Heart left ventricle (tissue), 11 donors: ENCODE data around the gene OR2T34. TPM values are rescaled to one million over a fixed set of nuclear protein-coding genes. Genes with fewer than 3 reads are reported as not detected.

Experiments
- polyA plus RNA-seq, 2 donors: library from polyadenylated mRNA; stranded (reverse); fragments of 200-250 nt; gene quantifications; one replicate each; pipeline ENCODE4 v1.2.3, GENCODE V29; 2013
- total RNA-seq, 9 donors: library from RNA; depleted of rRNA in 2 of 9; stranded (reverse); fragments of >200 nt in 2 of 9; fragmentation: NEBNext Ultra II Directional in 3 of 9; extraction: Animal tissue kit (Norgen Biotek cat#: 25700) in 3 of 9; gene quantifications; one replicate each; pipeline versions ENCODE4 v1.1.0 to v1.2.4, GENCODE V29; 2016 to 2023
- donor health status: ischemic (EF 13 %, LVEDD 7.1; RV severe dilation, severe dysfunction).
- donor health status: healthy with polysubstance abuse.
- donor health status: DM: no; HTN: yes; CAD: no.
- donor health status: DM: no; HTN: no; CAD: no.
- donor health status: ischemic (EF 25% LVEDD 5.7; RV mildly dilated, moderate dysfunction).
- donor health status: healthy.
- donor health status: DM: yes; HTN: yes; CAD: no.
- donor health status: PGD.
- donor health status: nonischemic (EF 23%, LVEDD 6.1; RV moderate dilation, normal function).

Gene OR2T34
- total and polyA plus RNA-seq, 11 donors = not detected

Other genes with a start within 250 kb of the OR2T34 start
- gene OR14C36, start 226.0 kb downstream of the OR2T34 start, total RNA-seq = not detected
- gene OR14C36, start 226.0 kb downstream of the OR2T34 start, polyA plus RNA-seq = not detected
- gene OR2T4, start 213.1 kb downstream of the OR2T34 start, total RNA-seq = not detected
- not detected for gene OR2T4, start 213.1 kb downstream of the OR2T34 start, polyA plus RNA-seq
- not detected for gene OR2T6, start 199.0 kb downstream of the OR2T34 start, total RNA-seq
- not detected for gene OR2T6, start 199.0 kb downstream of the OR2T34 start, polyA plus RNA-seq
- gene OR2T1, start 171.7 kb downstream of the OR2T34 start, total RNA-seq = not detected
- gene OR2T1, start 171.7 kb downstream of the OR2T34 start, polyA plus RNA-seq = not detected
- gene OR2T2, start 129.1 kb downstream of the OR2T34 start, total RNA-seq = not detected
- gene OR2T2, start 129.1 kb downstream of the OR2T34 start, polyA plus RNA-seq = not detected
- not detected for gene OR2T3, start 101.4 kb downstream of the OR2T34 start, total RNA-seq
- gene OR2T3, start 101.4 kb downstream of the OR2T34 start, polyA plus RNA-seq = not detected
- gene OR2T5, start 86.2 kb downstream of the OR2T34 start, total RNA-seq = not detected
- not detected for gene OR2T5, start 86.2 kb downstream of the OR2T34 start, polyA plus RNA-seq
- not detected for gene OR2G6, start 66.7 kb downstream of the OR2T34 start, total RNA-seq
- not detected for gene OR2G6, start 66.7 kb downstream of the OR2T34 start, polyA plus RNA-seq
- gene OR2T29, start 12.0 kb downstream of the OR2T34 start, total RNA-seq = not detected
- gene OR2T29, start 12.0 kb downstream of the OR2T34 start, polyA plus RNA-seq = not detected
- gene OR2T10, start 22.9 kb upstream of the OR2T34 start, total RNA-seq = not detected
- not detected for gene OR2T10, start 22.9 kb upstream of the OR2T34 start, polyA plus RNA-seq
- gene OR2T11, start 60.3 kb upstream of the OR2T34 start, total RNA-seq = not detected
- gene OR2T11, start 60.3 kb upstream of the OR2T34 start, polyA plus RNA-seq = not detected
- gene OR2T35, start 70.5 kb upstream of the OR2T34 start, total RNA-seq = not detected
- gene OR2T35, start 70.5 kb upstream of the OR2T34 start, polyA plus RNA-seq = not detected
- gene OR2T27, start 80.8 kb upstream of the OR2T34 start, total RNA-seq = not detected
- not detected for gene OR2T27, start 80.8 kb upstream of the OR2T34 start, polyA plus RNA-seq
- gene OR14I1, start 128.0 kb upstream of the OR2T34 start, total RNA-seq = not detected
- not detected for gene OR14I1, start 128.0 kb upstream of the OR2T34 start, polyA plus RNA-seq
- not detected for gene LYPD8, start 181.0 kb upstream of the OR2T34 start, total RNA-seq
- not detected for gene LYPD8, start 181.0 kb upstream of the OR2T34 start, polyA plus RNA-seq